NCI-H345 (cell line): Measurements from ENCODE around the gene FOSL2.

ENCODE experiments used
- DNase-seq: peaks from one replicate; lab custom pipeline; 2025; lab: John Stamatoyannopoulos, UW

The FOSL2 gene

DNA sequence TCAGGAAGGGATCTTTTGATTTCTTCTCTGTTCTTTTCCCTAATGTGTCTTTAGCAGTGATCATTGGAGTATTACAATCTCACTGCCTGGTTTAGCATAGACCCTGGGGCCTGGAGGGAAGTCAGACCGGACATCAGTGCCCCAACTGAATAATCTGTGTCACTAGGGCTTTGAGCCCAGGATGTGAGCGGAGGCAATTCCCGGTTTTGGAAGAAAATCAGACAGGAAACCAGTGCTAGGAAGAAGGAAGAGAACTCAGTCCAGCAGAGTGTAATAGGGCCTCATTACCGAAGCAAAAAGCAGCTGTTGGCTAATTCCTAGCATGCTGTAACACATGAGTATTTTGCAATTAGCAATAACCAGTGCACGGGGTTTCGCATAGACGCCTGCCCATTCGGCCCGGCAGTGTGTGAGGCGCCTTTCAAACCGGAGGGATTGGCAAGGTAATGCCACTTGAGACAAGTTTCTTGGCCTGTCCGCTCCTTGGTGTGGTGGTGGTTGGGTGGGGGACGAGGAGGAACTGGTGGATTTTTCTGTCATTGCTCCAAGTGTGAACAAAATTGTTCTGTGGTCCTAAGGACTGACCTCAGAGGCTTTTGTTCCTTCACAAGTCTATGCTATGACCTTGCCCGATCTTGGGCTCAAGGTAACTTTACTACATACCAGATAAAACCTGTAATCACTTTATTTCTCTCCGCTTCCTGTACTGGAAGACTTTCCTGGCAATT, 2.8 kb downstream of the FOSL2 start:
- DNase-seq = no peak

DNA sequence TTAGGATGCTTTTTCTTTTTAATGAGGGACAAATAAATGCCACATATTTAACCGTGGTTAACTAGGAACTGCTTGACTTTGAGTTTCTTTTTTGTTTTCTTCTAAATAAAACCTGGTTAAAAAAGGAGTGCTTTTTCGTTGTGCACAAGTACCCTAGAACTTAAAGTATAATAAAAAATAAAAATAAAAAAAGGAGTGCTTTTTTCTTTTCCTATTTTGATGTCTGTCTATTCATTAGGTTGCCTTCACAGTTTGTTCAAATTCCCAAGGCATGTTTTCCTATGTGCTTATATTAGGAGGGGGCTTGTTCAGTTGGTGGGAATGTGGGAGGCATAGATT, 4.4 kb downstream of the FOSL2 start:
- no peak for DNase-seq

DNA sequence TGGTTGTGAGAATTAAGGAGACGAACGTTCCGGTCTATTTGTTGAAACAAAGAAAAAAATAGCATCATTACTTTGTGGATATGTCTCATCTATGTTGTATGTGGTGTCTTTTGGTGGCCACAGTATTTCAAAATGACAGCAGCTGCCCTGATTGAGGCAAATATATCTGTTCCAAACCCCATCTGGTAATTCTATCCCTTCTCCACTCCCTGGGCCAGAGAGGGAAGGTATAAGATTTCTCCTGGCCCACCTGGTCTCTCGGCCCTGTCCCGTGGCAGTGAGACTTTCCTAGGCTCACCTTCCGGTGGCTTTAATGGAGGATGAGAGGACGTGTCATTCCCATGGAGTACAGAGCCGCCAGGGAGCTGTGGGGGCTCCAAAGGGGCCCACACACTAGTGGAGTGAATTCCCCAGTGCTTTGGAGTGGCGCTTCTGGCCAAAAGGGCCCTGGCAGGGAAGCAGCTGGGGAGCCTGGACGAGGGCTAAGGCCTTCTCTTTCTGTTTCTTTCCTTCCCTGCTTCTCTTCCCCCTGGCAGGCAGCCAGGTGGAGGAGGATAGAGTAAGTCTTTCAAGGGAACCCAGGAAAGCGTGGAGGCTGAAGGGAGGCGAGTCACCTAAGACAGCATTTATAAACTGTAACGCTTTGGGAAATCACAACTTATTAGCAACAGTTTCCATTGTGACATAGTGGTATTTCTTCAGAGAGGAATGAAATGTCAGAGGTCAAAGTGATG, 5.6 kb downstream of the FOSL2 start:
- no peak for DNase-seq

DNA sequence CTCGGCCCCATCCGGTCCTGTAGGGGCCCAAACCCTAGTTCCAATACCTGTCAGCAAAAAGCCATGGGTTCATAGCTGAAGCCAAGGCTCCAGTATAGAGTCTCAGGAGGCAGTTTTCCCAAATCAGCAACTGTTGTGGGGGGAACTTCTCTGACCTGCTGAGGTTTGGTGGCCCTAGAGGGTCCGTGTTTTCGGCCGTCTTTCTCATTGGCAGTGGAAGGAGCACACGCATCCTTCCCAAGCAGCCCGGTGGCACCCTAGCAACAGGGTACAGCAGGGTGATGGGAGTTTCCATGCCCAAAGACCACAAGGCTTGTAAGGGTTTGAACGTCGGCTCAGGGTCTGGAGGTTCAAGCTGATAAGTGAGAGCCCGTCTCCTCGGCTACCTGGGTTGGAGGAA, 6.6 kb downstream of the FOSL2 start:
- no peak for DNase-seq

DNA sequence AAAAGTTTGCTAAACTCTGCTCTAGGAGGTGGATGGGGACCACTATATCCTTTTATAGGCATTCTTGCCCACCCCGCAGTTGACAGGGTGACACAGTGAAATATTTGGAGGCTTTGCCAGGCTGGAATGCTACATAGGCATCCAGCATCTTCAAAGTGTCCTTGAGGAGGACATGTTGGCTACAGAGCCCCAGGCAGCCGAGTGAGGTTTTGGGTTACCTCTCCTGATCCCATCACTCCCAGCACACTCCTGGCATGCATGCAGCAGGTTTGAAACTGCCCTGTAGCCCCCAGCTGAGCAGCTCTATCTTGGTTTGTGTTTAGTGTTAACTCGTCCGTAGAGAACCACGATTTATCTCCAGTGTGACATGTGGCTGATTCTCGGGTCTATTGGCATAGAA, 7.3 kb downstream of the FOSL2 start:
- DNase-seq = no peak

DNA sequence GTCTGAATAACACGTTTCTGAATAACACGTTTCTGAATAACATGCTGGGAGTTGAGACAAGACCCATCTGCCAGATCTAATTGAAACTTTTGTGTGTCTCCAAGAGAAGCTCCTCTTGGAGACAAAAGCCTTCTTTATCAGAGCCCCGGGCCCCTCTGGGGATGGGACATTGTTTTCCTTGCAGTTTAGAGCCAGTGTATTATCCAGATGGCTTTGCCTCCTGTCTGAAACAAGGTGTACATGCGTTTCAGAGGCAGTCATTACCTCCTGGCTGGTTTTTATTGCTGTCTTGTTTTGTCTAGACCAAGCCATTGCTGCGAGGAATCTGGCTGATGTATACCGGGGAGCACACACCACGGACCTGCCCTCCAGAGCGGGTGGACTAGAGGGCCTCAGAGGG, 7.8 kb downstream of the FOSL2 start:
- no peak for DNase-seq

DNA sequence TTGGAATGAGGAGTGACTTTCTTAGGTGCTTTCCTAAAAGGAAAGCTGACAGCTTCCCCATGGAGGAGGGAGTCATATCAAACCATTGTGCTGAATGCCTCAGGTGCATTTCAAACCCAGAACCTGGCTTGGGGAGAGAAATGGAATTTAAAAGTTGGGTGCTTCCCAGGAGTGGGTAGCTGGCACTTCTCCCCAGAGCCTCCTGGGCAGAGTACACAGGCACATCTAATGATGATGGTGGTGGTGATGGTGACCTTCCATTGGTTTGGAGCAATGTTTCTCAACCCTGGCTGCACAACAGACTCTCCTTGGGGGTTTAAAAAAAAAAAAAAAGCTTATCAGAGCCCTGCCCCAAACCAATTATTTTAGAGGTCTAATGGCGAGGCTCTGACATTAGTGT, 8.3 kb downstream of the FOSL2 start:
- no peak for DNase-seq

DNA sequence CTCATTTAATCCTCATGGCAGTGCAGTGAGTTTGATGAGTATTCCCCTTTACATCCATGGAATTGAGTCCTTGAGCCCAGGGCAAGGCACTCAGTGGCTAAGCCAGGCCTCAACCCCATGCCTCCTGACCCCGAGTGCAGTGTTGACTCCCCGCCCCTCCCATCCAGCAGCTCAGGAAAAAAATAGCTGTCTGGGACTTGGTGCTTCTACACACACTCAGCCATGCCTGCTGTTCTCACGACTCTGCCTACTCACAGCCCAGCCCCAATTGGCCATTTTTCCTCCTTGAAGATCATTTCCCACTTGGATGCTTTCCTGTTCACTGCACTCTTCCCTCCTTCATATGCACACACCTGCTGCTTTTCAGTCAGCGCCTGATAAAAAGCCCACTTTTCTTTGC, 8.8 kb downstream of the FOSL2 start:
- no peak for DNase-seq

DNA sequence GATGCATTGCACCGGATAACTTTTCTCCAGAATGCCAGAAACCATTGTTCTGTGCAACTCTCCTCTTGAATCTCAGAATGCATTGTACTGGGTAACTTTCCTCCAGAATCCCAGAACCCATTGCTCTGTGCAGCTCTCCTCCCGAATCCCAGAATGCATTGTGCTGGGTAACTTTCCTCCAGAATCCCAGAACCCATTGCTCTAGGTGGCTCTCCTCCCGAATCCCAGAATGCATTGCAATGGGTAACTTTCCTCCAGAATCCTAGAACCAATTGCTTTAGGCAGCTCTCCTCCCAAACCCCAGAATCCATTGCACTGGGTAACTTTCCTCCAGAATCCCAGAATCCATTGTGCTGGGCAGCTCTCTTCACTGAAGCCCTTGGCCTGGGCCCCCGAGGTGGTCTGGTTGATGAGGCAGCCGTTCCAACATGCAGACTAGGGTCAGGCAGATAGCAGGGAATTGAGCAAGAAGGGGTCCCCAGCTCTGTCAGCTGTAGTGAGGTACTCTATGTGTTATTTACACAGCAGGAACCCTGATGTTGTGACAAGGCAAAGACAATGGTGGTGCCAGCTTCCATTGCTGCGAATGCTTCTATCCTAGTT, 9.4 kb downstream of the FOSL2 start:
- DNase-seq = no peak

DNA sequence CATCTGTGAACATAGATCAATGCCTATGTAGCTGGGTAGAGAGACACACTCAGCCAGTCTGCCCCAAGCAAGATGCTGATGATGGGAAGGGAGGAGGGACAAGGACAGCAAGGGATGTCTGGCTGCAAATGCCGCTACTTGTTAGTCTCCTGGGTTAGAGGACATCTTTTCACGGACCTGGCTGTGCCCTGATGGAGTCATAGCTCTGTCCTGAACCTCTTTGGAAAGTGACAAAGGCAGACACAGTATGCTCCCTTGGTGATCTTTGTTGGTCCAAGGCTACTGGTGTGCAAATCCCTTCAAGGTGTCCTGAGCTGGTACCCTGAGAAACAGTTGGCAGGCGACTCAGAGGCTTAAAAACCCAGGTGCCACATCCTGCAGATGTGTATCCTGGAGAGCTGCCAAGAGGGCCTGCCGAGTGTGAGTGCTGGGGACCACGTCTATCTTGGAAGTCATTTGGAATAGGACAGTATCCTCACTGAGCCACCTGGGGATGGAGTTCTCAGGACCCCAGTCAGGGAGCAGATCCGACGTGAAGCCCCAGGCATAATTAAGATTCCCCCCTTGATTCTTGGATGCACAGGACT, 10.8 kb downstream of the FOSL2 start:
- DNase-seq = peak; percentile 52

DNA sequence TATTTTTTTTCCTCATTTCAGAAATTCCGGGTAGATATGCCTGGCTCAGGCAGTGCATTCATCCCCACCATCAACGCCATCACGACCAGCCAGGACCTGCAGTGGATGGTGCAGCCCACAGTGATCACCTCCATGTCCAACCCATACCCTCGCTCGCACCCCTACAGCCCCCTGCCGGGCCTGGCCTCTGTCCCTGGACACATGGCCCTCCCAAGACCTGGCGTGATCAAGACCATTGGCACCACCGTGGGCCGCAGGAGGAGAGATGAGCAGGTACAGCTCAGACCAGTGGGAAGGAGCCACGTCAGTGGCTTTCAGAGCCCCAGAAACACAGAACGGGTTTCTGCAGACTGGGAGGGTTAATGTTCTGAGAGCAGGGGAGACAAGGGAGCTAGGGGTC, 11.4 kb downstream of the FOSL2 start:
- no peak for DNase-seq

DNA sequence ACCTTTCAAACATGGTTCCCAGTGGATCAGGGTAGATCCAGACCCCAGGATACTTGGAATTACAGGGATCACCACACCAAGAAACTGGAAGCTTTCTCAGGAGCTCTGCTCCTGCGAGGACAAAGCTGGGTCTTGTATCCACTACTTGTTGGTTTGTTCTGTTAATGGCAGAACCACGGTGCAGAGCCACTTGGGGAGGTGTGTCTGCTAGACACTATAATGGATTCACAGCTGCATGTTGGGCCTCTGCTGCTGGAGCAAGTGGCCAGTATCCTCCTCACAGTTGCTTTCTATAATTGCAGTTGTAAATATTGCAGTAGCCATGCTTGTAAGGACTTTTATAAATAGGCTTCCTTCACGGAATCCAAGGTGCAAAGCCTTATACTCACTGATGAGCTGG, 12.9 kb downstream of the FOSL2 start:
- DNase-seq = no peak

DNA sequence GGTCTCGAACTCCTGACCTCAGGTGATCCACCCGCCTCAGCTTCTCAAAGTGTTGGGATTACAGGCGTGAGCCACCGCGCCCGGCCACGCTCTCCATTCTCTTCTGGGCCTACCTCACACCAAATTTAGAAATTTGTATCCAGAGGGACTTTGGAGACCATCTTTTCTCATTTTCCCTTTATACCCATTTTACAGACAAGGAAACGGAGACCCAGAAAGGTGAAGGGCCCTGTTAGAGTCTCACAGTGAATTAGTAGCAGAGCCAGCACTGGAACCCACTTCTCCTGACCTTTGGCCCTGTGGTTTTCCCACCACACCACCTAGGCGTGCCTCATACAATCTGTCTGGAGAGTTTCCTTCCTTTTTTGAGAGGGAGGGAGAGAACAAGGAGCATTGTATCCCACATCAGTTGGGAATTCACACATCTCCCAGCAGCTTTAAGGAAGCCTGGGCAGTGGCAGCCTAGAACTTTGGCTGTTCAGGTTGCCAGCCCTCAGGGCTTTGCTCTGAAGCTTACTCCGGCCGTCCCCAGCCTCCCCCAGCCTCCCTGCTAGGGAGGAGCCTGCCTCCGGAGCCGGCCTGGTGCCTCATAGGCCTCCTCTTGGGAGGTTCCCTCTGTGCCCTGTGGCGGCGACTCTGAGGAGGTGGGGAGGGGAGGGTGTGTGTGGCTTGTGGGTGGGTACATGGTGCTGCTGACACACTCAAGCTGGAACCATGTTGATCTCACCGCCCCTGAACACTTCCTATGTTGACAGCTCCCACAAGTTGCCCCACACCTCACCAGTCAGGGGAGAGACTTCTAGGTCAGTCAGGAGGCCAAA, 13.8 kb downstream of the FOSL2 start:
- DNase-seq = no peak

DNA sequence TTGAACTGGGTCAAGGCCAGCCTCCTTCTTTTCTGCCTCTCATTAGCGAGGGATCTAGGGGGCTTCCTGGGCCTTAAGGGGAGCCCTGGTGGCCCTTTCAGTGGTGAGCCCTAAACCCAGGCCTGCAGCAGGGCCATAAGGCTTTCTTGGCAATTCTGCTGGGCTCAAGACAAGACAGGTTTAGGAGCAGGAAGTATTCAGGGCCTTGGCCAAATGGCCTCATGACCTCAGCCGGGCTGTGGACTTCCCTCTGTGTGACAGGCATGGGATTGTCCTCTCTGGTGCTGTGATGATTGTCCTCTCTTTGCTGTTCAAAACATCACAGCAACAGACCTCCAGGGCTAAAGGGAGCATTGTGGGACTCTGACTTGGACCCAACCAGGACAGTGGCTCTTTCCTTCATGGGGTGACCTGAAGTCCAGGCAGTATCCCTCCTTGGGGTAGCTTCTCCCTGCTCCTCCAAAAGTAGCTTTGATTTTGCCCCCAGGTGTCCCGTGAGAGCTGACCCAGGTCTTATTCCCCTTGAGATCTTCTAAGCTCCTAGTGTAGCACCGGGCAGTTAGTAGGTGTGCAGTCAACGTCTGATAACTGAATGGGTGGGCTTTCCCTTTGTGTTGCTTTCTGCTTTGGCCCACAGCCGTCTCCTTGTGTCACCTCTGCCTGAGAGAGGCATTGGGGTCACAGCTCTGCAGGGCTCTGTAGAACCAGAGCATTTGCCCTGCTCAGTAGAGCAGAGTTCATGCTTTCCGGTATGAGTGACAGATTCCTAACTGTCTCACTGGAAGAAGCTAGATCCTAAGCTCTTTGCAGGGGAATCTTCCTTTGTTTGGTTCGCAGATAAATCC, 14.7 kb downstream of the FOSL2 start:
- no peak for DNase-seq

DNA sequence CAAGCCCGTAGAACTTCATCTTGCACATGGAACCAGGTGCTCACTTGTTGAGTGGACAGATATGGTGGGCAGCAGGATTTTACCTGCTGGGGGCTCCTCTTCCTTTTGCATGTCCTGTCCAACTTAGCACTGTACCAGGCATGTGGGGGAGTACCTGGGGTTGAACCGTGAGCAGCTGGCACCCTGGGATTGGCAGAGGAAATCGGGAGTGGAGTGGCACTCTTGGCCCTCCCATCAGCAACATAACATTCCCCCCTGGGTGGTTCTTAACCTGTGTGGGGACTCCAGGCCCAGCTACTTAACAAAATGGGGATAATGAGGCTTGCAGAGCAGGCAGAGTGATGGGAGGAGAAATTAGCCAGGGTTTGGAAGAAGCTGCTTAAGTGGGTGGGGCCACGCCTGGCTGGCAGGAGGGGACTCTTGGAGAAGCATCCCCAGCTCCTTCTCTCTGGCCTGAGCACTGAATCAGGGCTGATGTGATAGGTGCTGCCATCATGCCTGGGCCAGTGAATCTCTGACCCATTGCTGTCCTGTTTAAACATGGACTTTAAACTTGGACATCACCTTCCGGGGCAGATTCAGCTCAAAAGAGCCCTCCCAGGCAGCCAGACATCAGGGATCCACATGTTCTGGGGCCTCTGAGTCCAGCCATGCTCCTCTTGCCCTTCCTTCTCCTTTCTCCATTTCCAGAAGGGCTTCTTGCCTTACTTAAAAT, 15.5 kb downstream of the FOSL2 start:
- no peak for DNase-seq

DNA sequence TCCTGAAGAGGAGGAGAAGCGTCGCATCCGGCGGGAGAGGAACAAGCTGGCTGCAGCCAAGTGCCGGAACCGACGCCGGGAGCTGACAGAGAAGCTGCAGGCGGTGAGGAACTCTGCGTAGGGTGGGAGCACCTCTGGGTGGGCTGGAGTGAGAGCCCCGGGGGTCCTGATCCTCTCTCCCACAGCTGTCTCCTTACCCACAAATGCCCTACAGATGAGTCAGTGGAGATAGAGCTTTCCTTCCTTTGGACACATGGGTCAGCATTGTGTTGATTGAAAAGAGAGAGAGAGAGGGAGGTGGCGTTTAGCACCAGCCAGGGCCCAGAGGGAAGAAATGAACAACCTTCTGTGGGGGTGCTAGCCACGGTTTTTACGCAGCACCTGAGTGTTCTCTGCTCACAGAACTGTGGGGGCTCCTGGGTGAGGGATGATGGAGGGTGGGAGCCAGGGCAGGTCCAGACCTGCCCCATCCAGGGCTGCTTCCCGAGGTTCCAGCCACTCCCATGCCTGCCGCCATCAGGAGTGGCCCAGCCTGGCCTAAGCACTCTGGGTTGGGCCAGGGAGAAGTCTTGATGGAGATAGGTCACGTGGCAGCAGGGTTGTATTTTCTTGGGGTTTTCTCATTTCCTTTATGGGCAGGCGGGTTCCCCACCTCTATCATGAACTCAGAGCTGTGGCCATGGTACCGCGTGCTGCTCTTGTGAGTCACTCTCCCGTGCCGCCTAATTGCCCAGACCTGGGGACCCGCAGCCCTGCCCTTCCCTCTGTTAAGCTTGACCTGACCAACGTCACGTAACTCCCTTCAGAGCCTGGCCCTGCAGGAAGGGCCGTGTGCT, 16.3 kb downstream of the FOSL2 start:
- DNase-seq = no peak

DNA sequence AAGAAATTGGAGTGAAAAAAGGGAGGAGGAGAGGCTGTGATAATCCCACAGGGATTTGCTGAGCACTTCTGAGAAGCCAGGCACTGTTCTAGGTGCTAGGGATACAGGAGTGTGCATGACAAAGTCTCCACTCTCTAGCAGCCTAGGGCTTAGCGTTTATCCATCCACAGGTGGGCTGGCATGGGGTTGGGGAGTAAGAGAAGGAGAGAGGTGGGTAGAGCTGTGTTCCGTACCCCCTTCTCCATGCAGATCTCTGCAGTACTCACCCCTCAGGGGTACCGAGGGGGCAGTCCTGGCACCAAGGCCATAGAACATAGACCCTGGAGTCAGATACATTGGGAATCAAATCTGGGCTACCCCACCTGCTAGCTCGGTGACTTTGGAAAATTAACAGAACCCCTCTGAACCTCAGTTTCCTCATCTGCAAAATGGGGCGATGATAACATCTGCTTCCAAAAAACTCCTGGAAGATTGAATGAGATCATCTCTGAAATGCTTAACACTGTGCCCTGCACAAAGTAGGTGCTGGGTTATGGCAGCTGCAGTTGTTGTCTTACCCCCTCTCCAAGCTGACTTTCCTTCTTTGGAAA, 18.6 kb downstream of the FOSL2 start:
- DNase-seq = no peak

DNA sequence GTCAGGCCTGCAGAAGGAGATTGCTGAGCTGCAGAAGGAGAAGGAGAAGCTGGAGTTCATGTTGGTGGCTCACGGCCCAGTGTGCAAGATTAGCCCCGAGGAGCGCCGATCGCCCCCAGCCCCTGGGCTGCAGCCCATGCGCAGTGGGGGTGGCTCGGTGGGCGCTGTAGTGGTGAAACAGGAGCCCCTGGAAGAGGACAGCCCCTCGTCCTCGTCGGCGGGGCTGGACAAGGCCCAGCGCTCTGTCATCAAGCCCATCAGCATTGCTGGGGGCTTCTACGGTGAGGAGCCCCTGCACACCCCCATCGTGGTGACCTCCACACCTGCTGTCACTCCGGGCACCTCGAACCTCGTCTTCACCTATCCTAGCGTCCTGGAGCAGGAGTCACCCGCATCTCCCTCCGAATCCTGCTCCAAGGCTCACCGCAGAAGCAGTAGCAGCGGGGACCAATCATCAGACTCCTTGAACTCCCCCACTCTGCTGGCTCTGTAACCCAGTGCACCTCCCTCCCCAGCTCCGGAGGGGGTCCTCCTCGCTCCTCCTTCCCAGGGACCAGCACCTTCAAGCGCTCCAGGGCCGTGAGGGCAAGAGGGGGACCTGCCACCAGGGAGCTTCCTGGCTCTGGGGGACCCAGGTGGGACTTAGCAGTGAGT, 19.4 kb downstream of the FOSL2 start:
- DNase-seq = no peak

DNA sequence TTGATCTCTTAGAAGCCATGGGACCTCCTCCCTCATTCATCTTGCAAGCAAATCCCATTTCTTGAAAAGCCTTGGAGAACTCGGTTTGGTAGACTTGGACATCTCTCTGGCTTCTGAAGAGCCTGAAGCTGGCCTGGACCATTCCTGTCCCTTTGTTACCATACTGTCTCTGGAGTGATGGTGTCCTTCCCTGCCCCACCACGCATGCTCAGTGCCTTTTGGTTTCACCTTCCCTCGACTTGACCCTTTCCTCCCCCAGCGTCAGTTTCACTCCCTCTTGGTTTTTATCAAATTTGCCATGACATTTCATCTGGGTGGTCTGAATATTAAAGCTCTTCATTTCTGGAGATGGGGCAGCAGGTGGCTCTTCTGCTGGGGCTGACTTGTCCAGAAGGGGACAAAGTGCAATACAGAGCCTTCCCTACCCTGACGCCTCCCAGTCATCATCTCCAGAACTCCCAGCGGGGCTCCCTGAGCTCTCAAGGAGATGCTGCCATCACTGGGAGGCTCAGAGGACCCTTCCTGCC, 20.0 kb downstream of the FOSL2 start:
- DNase-seq = no peak
